GM06990 (cell line): Measurements from ENCODE around the gene LILRB2.

Experiments
- DNase-seq: peaks from one replicate; pipeline ENCODE4 v3.0.0-alpha.2; 2011; ENCODE audit not compliant: insufficient read length; ENCODE audit errors: extremely low read depth
- H3K27me3 ChIP-seq: replicated peaks from 2 replicates; pipeline ENCODE4 v1.6.0; 2011; ENCODE audit warnings: low read length; ENCODE audit not compliant: control insufficient read depth, insufficient read depth
- H3K36me3 ChIP-seq: 2 replicates; pipeline ENCODE4 v1.5.1; 2011; ENCODE audit warnings: low read length; ENCODE audit not compliant: control insufficient read depth, insufficient read depth
- H3K4me3 ChIP-seq: replicated peaks from 2 replicates; pipeline ENCODE4 v1.5.1; 2011; ENCODE audit warnings: low read depth, mild to moderate bottlenecking, control low read depth, low read length
- TF ChIP-seq, protein P1 (sequence below): IDR thresholded peaks from 2 replicates; pipeline ENCODE4 v1.5.1; 2011; ENCODE audit warnings: low read length, control low read depth, mild to moderate bottlenecking, inconsistent platforms; ENCODE audit not compliant: insufficient read depth, poor library complexity, severe bottlenecking

LILRB2 gene

DNA sequence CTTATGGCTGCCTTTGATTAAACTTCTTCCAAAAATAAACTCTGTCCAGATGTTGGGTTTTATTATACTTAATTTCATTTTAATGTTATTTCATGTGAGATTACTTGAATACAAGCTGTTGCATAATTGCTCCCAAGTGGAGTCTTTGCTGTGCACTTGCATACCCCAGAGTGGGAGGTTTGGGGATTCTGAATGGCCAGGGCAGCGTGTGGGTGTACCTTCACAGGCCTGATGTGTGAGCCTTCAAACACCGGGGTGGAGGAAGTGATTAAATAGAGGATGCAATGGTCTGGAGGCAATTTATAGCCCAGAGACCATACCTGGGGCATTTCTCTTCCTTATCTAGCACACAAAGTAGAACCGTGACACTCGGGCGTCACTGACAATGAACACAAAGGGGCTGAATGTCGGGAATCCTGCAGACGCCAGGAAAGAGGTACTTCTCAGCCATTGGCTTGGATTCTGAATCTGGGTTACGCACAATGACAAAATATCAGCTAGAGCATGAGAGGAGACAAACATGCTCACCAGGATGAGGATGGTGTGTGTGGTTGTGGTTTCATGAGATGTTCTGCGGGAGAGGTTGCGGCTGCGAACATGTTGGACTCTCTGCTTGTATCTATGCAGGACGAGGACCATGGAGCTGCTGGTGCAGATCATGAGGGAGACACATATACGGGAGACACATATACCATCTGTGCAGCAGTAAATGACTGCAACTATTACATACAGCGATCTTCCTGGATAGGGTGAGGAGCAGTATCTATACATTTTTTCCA is 39.2 kb upstream of the LILRB2 start:
- Histone ChIP-seq H3K4me3 (no peak overlapping the region), H3K36me3 (no peaks in the 10 kb centered on the region), H3K27me3 (0 out of 2 replicates have a peak, but pooled peaks cover 3% of the 10 kb centered on the region)
- TF ChIP-seq, protein P1, sequence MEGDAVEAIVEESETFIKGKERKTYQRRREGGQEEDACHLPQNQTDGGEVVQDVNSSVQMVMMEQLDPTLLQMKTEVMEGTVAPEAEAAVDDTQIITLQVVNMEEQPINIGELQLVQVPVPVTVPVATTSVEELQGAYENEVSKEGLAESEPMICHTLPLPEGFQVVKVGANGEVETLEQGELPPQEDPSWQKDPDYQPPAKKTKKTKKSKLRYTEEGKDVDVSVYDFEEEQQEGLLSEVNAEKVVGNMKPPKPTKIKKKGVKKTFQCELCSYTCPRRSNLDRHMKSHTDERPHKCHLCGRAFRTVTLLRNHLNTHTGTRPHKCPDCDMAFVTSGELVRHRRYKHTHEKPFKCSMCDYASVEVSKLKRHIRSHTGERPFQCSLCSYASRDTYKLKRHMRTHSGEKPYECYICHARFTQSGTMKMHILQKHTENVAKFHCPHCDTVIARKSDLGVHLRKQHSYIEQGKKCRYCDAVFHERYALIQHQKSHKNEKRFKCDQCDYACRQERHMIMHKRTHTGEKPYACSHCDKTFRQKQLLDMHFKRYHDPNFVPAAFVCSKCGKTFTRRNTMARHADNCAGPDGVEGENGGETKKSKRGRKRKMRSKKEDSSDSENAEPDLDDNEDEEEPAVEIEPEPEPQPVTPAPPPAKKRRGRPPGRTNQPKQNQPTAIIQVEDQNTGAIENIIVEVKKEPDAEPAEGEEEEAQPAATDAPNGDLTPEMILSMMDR = no peak
- DNase-seq = no peak

DNA sequence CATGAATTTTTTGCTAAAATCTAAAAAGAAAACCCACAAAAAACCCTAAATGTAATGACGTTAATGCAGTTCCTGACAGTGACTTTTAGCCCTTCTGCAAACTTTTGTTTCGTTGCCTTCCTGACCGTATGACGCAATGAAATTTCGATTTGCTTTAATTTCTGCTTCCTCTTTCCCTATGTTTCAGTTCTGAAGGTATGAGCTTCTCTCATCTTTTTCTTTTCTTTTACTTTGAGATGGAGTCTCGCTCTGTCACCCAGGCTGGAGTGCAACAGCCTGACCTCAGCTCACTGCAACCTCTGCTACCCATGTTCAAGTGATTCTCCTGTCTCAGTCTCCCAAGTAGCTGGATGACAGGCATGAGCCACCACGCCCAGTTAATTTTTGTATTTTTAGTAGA is 38.1 kb upstream of the LILRB2 start:
- Histone ChIP-seq H3K27me3 (0 out of 2 replicates have a peak, but pooled peaks cover 3% of the 10 kb centered on the region), H3K36me3 (no peaks in the 10 kb centered on the region), H3K4me3 (no peak overlapping the region)
- DNase-seq = no peak
- TF ChIP-seq, protein P1 = no peak

- H3K27me3 ChIP-seq = 0 out of 2 replicates have a peak, but pooled peaks cover 3% of the 10 kb centered on the region
- DNase-seq = no peak
- H3K4me3 ChIP-seq = no peak overlapping the region
- TF ChIP-seq, protein P1 = no peak
- H3K36me3 ChIP-seq = no peaks in the 10 kb centered on the region
Observed at GRCh38 chr19:54317965-54318240, 37.0 kb upstream of the LILRB2 start.

DNA sequence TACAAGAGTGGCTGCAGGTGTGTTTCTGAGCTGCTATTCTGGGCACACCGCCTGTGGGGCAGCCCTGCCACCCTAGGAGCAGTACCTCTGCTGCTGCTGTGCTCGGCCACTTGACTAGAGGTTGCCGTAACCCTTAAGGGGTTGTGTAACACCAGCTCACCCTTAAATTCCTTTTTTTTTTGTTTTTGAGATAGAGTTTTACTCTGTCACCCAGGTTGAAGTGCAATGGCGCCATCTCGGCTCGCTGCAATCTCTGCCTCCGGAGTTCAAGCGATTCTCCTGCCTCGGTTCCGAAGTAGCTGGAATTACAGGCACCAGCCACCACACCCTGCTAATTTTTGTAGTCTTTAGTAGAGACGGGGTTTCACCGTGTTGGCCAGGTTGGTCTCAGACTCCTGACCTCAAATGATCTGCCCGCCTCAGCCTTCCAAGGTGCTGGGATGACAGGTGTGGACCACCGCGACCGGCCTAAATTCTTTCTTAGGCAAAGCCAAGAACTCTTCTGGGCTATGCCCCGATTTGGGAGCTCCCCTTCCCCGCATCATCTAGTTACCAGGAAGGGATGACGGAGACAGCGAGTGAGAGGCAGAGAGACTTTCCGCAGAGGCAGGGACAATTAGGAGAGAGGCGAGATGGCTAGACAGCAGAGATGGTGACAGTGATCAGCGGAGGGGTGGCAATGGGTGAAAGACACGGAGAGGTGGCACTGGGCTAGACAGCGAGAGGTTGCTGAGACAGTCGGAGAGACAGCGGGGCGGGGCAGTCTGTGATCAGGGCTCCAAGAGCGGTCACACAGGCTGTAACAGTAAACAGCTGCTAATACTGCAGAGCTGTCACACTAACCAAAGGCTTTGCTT is 36.4 kb upstream of the LILRB2 start:
- no peak overlapping the region for H3K4me3 ChIP-seq
- H3K36me3 ChIP-seq = no peaks in the 10 kb centered on the region
- no peak for DNase-seq
- 0 out of 2 replicates have a peak, but pooled peaks cover 3% of the 10 kb centered on the region for H3K27me3 ChIP-seq
- TF ChIP-seq, protein P1 = no peak

DNA sequence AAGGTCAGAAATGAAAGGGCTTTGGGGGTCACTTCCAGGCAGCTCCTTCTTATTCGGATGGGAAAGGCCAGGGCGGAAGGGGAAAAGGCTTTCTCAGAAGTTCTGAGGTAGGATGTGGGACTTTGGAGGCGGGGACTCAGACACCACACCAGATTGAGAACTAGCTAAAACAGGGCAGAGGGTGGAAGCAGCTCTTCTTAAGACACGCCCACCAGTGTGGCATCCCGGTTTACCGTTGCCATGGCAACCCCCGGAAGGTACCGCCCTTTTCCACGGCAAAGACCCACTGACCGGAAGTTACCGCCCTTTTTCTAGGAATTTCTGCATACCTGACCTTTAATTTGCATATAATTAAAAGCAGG is 35.8 kb upstream of the LILRB2 start:
- Histone ChIP-seq H3K4me3 (no peak overlapping the region), H3K36me3 (no peaks in the 10 kb centered on the region), H3K27me3 (0 out of 2 replicates have a peak, but pooled peaks cover 3% of the 10 kb centered on the region)
- no peak for DNase-seq
- TF ChIP-seq, protein P1 = no peak
